H9 (cell line): ENCODE measurements around the gene INTS3. TPM values are rescaled to one million over a fixed set of nuclear protein-coding genes. Genes with fewer than 3 reads are reported as not detected.

Experiments used
- DNase-seq: peaks from one replicate; pipeline ENCODE4 v3.0.0-alpha.2; 2017
- H2AFZ ChIP-seq: one replicate; pipeline ENCODE4 v1.6.1; 2013; ENCODE audit warnings: mild to moderate bottlenecking, low read length, control low read depth, moderate library complexity
- H2AK5ac ChIP-seq: 2 replicates; pipeline ENCODE4 v1.6.1; 2013; ENCODE audit warnings: low read length, control low read depth, mixed read lengths; ENCODE audit not compliant: insufficient read length
- H2BK120ac ChIP-seq: one replicate; pipeline ENCODE4 v1.6.1; 2013; ENCODE audit warnings: low read depth, mild to moderate bottlenecking, low read length, control low read depth, inconsistent platforms; ENCODE audit not compliant: poor library complexity, severe bottlenecking
- H2BK12ac ChIP-seq: 2 replicates; pipeline ENCODE4 v1.6.1; 2013; ENCODE audit warnings: low read length, control low read depth, mixed read lengths, low read depth; ENCODE audit not compliant: insufficient read length
- H2BK15ac ChIP-seq: 2 replicates; pipeline ENCODE4 v1.6.1; 2013; ENCODE audit warnings: low read depth, low read length, control low read depth
- H2BK20ac ChIP-seq: one replicate; pipeline ENCODE4 v1.6.1; 2013; ENCODE audit warnings: low read depth, mild to moderate bottlenecking, low read length, control low read depth, inconsistent platforms; ENCODE audit not compliant: poor library complexity, severe bottlenecking
- H2BK5ac ChIP-seq: 2 replicates; pipeline ENCODE4 v1.6.1; 2013; ENCODE audit warnings: low read length, control low read depth, mixed read lengths; ENCODE audit not compliant: insufficient read length
- H3K14ac ChIP-seq: 2 replicates; pipeline ENCODE4 v1.6.1; 2013; ENCODE audit warnings: low read length, control low read depth; ENCODE audit not compliant: insufficient read depth
- H3K18ac ChIP-seq: 2 replicates; pipeline ENCODE4 v1.6.1; 2013; ENCODE audit warnings: low read depth, mild to moderate bottlenecking, mixed read lengths, low read length, control low read depth; ENCODE audit not compliant: insufficient read length
- H3K23ac ChIP-seq: 2 replicates; pipeline ENCODE4 v1.6.1; 2013; ENCODE audit warnings: low read length, control low read depth, mixed read lengths, low read depth; ENCODE audit not compliant: insufficient read length
- H3K23me2 ChIP-seq: 2 replicates; pipeline ENCODE4 v1.6.1; 2013; ENCODE audit warnings: low read depth, mild to moderate bottlenecking, mixed read lengths, low read length, control low read depth; ENCODE audit not compliant: insufficient read length, poor library complexity, severe bottlenecking
- H3K27ac ChIP-seq: 2 replicates; pipeline ENCODE4 v1.5.1; 2013; ENCODE audit warnings: low read length, control low read depth, mixed read lengths, low read depth; ENCODE audit not compliant: insufficient read length
- H3K27me3 ChIP-seq: 2 replicates; pipeline ENCODE4 v1.6.1; 2013; ENCODE audit warnings: low read length, control low read depth, inconsistent platforms; ENCODE audit not compliant: insufficient read depth
- H3K4ac ChIP-seq: 2 replicates; pipeline ENCODE4 v1.6.1; 2013; ENCODE audit warnings: low read depth, mild to moderate bottlenecking, control low read depth, inconsistent platforms, low read length, moderate library complexity
- H3K4me1 ChIP-seq: 2 replicates; pipeline ENCODE4 v1.6.1; 2013; ENCODE audit warnings: low read length, control low read depth, inconsistent platforms; ENCODE audit not compliant: insufficient read depth
- H3K4me2 ChIP-seq: 2 replicates; pipeline ENCODE4 v1.6.1; 2013; ENCODE audit warnings: low read length, control low read depth, mixed read lengths; ENCODE audit not compliant: insufficient read length, insufficient read depth
- H3K56ac ChIP-seq: 2 replicates; pipeline ENCODE4 v1.6.1; 2013; ENCODE audit warnings: low read depth, mild to moderate bottlenecking, mixed read lengths, low read length, control low read depth; ENCODE audit not compliant: insufficient read length
- H3K79me1 ChIP-seq: 2 replicates; pipeline ENCODE4 v1.6.1; 2013; ENCODE audit warnings: low read depth, mild to moderate bottlenecking, moderate library complexity, low read length, control low read depth, inconsistent platforms; ENCODE audit not compliant: insufficient read depth, poor library complexity, severe bottlenecking
- H3K79me2 ChIP-seq: 2 replicates; pipeline ENCODE4 v1.6.1; 2013; ENCODE audit warnings: low read length, control low read depth, inconsistent platforms; ENCODE audit not compliant: insufficient read depth
- H3K9ac ChIP-seq: 2 replicates; pipeline ENCODE4 v1.6.1; 2013; ENCODE audit warnings: low read length, control low read depth, mixed read lengths; ENCODE audit not compliant: insufficient read length; ENCODE audit errors: extremely low read depth
- H3K9me3 ChIP-seq: one replicate; pipeline ENCODE4 v1.6.1; 2013; ENCODE audit warnings: low read depth, low read length, inconsistent platforms; ENCODE audit not compliant: control insufficient read depth
- H3T11ph ChIP-seq: one replicate; pipeline ENCODE4 v1.6.1; 2013; ENCODE audit warnings: mild to moderate bottlenecking, low read length, control low read depth, inconsistent platforms
- H4K20me1 ChIP-seq: one replicate; pipeline ENCODE4 v1.6.1; 2013; ENCODE audit not compliant: control insufficient read depth, insufficient read length, insufficient read depth
- H4K5ac ChIP-seq: 2 replicates; pipeline ENCODE4 v1.6.1; 2013; ENCODE audit warnings: low read depth, mild to moderate bottlenecking, mixed read lengths, low read length, control low read depth; ENCODE audit not compliant: insufficient read length
- H4K8ac ChIP-seq: replicated peaks from 2 replicates; pipeline ENCODE4 v1.6.1; 2013; ENCODE audit warnings: low read length, control low read depth, mixed read lengths, low read depth; ENCODE audit not compliant: insufficient read length
- H4K91ac ChIP-seq: 2 replicates; pipeline ENCODE4 v1.6.1; 2013; ENCODE audit warnings: low read depth, mild to moderate bottlenecking, moderate library complexity, mixed read lengths, low read length, control low read depth; ENCODE audit not compliant: insufficient read length
- H3K27ac Mint-ChIP-seq, 3 experiments: 2 replicates in 2 of 3; 3 replicates in 1 of 3; pipeline ENCODE4 v1.8.0; 2020 to 2021; ENCODE audit warnings: mixed read lengths in 3 of 3, mild to moderate bottlenecking in 1 of 3, moderate library complexity in 1 of 3
- H3K27me3 Mint-ChIP-seq: 2 replicates; pipeline ENCODE4 v1.8.0; 2021; ENCODE audit warnings: low read depth, mild to moderate bottlenecking, moderate library complexity, mixed read lengths
- H3K36me3 Mint-ChIP-seq, 3 experiments: 2 replicates in 2 of 3; 3 replicates in 1 of 3; pipeline ENCODE4 v1.8.0; 2020 to 2021; ENCODE audit warnings: low read depth in 3 of 3, mixed read lengths in 3 of 3; ENCODE audit not compliant: insufficient read depth in 1 of 3
- H3K4me1 Mint-ChIP-seq, 2 experiments: 2 replicates each; pipeline ENCODE4 v1.8.0; 2020; ENCODE audit warnings: mixed read lengths in 2 of 2
- H3K4me3 Mint-ChIP-seq, 2 experiments: 2 replicates in 1 of 2; 3 replicates in 1 of 2; pipeline ENCODE4 v1.8.0; 2020 to 2021; ENCODE audit warnings: mild to moderate bottlenecking in 2 of 2, mixed read lengths in 2 of 2, moderate library complexity in 1 of 2
- H3K9me3 Mint-ChIP-seq, 2 experiments: 2 replicates in 1 of 2; 3 replicates in 1 of 2; pipeline ENCODE4 v1.8.0; 2020; ENCODE audit warnings: mild to moderate bottlenecking in 2 of 2, mixed read lengths in 2 of 2, moderate library complexity in 1 of 2
- WGBS: extraction: QIAGEN DNeasy Blood & Tissue Kit; methylation state at CpG from one replicate; pipeline ENCODE4 v1.1.7; 2013; ENCODE audit warnings: missing lambda C conversion rate, low lambda C conversion rate, mixed read lengths; ENCODE audit not compliant: insufficient read length; ENCODE audit errors: extremely low coverage; 5-methylcytosine and 5-hydroxymethylcytosine counted together
- total RNA-seq: library from RNA; stranded (reverse); gene quantifications from 2 replicates; pipeline ENCODE4 v1.2.1, GENCODE V29; 2021
- TF ChIP-seq, protein P1 (sequence below): fragments of 200-600 bp; sonication (generic); conservative IDR thresholded peaks from 3 replicates; pipeline ENCODE4 v1.8.0; 2021; ENCODE audit warnings: antibody characterized with exemption, mild to moderate bottlenecking

INTS3 gene
- total RNA-seq, 1 experiment from 2014 or later, result 67.1 TPM

DNA sequence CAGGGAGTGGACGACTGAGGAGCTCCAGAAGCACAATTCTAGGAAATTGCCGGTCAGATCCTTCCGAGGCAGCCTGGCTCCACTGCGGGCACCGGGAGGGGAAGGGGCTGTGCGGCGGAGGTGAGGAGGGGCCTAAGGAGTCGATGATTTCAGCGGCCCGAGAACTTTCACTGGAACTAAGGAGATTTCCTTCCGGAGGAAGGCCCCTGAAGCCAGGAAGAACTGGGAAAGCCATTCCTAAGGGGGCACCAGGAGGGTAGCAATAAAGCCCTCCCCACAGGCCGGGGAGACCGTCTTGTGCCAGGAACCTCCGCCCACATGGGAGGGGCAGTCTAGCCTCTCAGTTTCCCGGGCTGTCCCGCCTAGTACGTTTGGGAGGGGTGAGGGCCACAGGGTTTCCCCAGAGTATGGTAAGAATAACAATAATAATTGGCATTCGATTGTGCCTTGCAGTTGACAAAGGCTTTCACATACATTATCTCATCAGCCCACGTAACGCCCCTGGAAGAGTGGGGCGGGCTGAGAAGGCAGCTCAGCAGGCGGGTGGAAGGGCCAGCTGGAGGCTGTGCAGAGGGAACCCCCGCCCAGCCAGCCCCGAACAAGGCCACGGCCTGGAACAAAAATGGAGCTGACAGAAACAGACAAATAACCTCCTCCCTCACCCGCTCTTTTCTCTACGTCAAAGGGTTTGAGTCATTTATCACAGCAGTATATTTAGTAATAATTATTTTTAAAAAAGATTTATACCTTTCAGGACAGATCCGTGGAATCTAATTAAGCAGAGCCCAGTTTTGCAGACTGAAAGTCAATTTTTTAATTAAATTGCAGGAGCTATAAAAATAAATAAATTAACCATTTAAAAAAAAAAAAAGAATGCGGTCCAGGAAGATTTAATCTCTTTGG lies 29.6 kb upstream of the INTS3 start:
- Histone ChIP-seq H2AK5ac (no peak overlapping the region), H3K27ac (no peak overlapping the region), H3K18ac (peak overlapping the region; percentile 44), H4K20me1 (no peaks in the 10 kb centered on the region), H2BK5ac (no peak overlapping the region), H3K9me3 (no peaks in the 10 kb centered on the region), H2BK15ac (no peak overlapping the region), H3K23ac (no peak overlapping the region), H4K91ac (no peak overlapping the region), H4K8ac (no peak overlapping the region), H3K9ac (no peak overlapping the region), H3K4ac (no peak overlapping the region), H2AFZ (no peak overlapping the region), H3K4me2 (peak overlapping the region; percentile 8), H3K23me2 (no peaks in the 10 kb centered on the region), H3K27me3 (no peaks in the 10 kb centered on the region), H2BK120ac (no peak overlapping the region), H3K14ac (peak overlapping the region; percentile 70), H3K4me1 (peaks cover 12% of the 10 kb centered on the region; the same call in 1 of the 2 replicates), H3T11ph (no peak overlapping the region), H4K5ac (no peak overlapping the region), H3K79me2 (no peaks in the 10 kb centered on the region), H3K79me1 (no peaks in the 10 kb centered on the region), H3K56ac (no peak overlapping the region), H2BK20ac (no peak overlapping the region), H2BK12ac (no peak overlapping the region)
- TF ChIP-seq, protein P1, sequence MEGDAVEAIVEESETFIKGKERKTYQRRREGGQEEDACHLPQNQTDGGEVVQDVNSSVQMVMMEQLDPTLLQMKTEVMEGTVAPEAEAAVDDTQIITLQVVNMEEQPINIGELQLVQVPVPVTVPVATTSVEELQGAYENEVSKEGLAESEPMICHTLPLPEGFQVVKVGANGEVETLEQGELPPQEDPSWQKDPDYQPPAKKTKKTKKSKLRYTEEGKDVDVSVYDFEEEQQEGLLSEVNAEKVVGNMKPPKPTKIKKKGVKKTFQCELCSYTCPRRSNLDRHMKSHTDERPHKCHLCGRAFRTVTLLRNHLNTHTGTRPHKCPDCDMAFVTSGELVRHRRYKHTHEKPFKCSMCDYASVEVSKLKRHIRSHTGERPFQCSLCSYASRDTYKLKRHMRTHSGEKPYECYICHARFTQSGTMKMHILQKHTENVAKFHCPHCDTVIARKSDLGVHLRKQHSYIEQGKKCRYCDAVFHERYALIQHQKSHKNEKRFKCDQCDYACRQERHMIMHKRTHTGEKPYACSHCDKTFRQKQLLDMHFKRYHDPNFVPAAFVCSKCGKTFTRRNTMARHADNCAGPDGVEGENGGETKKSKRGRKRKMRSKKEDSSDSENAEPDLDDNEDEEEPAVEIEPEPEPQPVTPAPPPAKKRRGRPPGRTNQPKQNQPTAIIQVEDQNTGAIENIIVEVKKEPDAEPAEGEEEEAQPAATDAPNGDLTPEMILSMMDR, result no peak
- peak overlapping the region; percentile 88 to 95 (median 90); a peak in 5 of 7 replicates for H3K27ac Mint-ChIP-seq
- peak; percentile 56 for DNase-seq
- no CpG with 5 or more reads among the region's 29 CpGs for WGBS
- peak overlapping the region in 1 of 2 experiments; percentile 13; a peak in 1 of 5 replicates for H3K4me3 Mint-ChIP-seq
- H3K27me3 Mint-ChIP-seq, result no peaks in the 10 kb centered on the region
- H3K36me3 Mint-ChIP-seq, result peaks cover 0 to 2% (median 0%) of the 10 kb centered on the region in 3 experiments; a peak in 1 of 7 replicates
- H3K9me3 Mint-ChIP-seq, result no peaks in the 10 kb centered on the region
- H3K4me1 Mint-ChIP-seq, result peaks cover 22 to 23% of the 10 kb centered on the region in 2 experiments
